IPS-NIHi7 (cell line): ENCODE data around the gene FAH.

Experiments
- DNase-seq: peaks from one replicate; pipeline ENCODE4 v3.0.0; 2012; ENCODE audit warnings: mixed read lengths; ENCODE audit errors: extremely low spot score

FAH gene

GRCh38 chr15:80199366-80199765 is 46.6 kb downstream of the FAH start:
- DNase-seq = peak; percentile 46

GRCh38 chr15:80199869-80200268 is 47.1 kb downstream of the FAH start:
- DNase-seq = no peak

GRCh38 chr15:80201256-80202015 is 48.6 kb downstream of the FAH start:
- DNase-seq = no peak

DNA sequence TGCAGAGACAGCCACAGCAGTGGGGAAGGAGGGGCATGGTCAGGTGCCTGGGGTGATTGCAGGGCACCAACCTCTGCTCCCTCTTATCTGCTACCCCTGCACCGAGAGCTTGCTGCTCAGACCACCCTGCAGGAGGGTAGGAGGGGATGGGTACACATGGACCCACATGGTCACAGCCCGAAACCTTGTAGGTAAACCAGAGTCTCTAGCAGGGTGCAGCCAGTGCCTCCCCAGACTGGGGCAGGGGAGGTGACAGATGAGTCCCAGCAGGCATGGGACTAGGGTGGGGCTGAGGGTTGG is 49.2 kb downstream of the FAH start:
- no peak for DNase-seq

- no peak for DNase-seq
Measured at GRCh38 chr15:80202641-80203360, 50.0 kb downstream of the FAH start.

DNA sequence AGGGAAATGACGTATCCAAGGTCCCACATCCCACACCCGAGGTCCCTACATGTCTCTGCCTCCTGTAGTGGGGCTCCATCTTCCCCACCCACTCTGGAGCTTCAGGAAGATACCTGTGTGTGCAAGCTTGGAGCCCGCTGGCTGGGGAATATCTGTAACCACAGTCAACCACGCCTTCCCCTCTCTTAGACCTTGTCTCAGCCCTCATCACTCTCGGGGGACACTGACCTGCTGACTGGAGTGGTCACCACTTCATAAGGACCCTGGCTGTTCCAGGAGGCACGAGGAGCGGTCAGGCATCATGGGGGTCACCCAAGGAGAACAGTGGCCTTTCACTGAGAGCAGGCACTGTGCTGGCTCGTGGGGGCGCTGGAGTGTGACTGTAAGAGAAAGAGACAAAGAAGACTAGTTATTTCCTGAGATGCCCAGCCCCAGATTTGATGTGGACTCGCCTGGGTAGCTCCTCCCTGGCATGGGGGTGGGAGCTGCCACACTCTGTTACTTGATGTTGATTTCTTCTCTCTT is 50.6 kb downstream of the FAH start:
- peak; percentile 31 for DNase-seq

- no peak for DNase-seq
Measured at GRCh38 chr15:80204231-80204630, 51.4 kb downstream of the FAH start.

DNA sequence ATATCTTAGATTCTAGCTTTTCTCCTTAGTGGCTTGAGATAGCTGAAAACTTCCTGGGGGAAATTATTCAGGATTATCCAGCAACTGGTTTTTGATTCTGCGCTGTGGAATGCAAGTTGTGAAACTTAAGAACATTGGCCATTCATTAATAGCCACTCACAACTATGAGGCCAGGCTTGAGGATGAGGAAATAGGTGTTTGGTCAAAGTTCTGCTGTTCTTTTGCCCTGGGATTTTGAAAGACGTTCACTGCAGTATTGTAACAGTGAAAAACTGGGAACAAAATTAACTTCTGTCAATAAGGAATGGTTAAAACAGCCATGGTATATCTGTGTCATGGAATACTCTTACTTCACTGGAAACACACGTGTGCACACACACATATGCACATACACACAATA is 55.1 kb downstream of the FAH start:
- no peak for DNase-seq

GRCh38 chr15:80208758-80209734 is 56.2 kb downstream of the FAH start:
- no peak for DNase-seq

GRCh38 chr15:80210611-80211573 is 58.1 kb downstream of the FAH start:
- DNase-seq = no peak

DNA sequence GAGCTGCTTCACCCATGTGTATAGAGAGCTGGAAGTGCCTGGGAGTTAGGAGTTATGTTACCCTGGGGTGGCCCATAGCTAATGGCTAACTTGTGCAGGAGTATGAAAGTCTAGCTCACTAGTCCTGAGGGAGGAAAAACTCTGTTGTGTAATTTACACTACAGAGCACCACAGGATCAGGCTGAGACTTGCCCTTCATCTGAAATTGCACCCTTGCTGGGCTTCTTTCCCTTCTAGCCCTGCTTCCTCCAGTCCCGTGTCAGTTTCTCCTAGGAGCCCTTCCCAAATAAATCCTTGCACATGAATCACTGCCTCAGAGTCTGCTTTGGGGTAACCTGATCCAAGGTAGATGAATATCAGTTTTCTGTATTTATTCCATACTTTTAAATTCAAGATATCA is 59.2 kb downstream of the FAH start:
- DNase-seq = no peak

DNA sequence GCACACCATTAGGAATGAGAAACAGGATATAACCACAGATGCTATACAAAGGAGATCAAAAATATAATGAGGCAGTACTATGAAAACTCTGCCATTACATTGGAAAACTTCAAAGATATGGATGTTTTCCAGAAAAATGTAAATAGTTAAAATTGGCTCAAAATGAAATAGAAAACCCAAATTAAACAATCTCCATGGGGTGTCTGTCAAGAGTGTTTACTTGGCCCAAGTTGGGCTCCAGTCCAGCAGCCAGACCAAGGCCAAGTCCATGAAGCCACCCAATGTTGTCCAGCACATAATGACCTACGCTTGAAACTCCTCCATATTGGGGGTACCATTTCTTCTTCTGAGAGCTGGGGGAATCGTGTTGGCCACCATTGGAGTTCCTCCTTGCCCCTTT is 62.1 kb downstream of the FAH start:
- no peak for DNase-seq

DNA sequence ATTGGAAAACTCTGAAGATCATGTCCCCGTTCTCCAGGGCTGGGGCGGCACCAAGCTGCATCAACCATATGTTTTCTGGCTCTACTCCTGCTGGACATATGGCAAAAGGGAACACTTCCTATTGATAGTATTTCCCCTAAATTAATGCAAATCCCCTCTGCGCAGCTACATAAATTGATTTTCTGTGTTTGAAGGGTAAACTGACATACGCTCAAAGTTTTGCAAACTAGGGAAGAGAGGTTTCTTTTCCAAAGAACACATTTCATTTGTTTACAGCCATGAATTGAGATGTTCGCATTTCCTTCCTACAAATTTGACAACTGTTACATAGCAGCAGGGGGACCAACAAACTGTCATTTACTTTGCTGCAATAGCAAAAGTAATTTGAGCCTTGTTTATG is 63.3 kb downstream of the FAH start:
- DNase-seq = no peak

- DNase-seq = no peak
Measured at GRCh38 chr15:80216911-80217310, 64.1 kb downstream of the FAH start.

DNA sequence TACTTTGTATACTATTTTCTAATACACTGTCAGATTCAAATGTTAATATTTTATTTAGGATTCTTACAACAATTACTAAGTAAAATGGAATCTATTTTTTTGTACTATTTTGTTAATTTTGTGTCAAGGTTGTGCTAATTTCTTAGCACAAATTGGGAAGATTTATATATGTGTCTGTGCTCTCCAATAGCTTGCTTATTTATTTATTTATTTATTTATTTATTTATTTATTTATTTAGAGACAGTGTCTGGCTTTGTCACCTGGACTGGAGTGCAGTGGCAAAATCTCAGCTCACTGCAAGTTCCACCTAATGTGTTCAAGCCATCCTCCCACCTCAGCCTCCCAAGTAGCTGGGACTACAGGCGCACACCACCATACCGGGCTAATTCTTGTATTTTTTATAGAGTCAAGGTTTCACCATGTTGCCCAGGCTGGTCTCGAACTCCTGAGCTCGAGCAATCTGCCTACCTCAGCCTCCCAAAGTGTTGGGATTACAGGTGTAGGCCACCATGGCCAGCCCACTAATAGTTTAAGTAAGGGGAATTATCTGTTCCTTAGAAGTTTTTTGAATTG is 64.6 kb downstream of the FAH start:
- DNase-seq = no peak

- no peak for DNase-seq
Measured at GRCh38 chr15:80219955-80220354, 67.2 kb downstream of the FAH start.

GRCh38 chr15:80228959-80229610 is 76.3 kb downstream of the FAH start:
- no peak for DNase-seq

- no peak for DNase-seq
Measured at GRCh38 chr15:80231371-80231770, 78.6 kb downstream of the FAH start.

- DNase-seq = no peak
Measured at GRCh38 chr15:80233581-80233980, 80.8 kb downstream of the FAH start.

DNA sequence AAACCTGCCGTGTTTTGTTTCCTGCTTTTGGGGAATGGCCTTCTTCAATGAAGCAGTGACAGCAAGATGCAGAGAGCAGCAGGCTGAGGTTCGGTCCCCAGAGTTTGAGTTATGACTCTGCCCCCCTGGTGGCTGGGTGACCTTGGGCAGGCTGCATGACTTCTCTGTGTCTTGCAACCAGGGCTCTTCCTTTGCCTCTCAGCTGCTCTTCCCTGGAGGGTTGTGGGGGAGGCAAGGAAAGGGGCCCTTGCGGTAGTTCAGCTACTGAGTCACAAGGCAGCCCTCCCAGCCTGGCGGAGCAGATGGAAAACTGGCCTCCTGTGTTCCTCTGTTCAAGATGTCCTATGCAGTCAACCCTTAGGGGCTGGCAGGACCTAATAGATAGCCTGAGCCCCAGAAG is 82.1 kb downstream of the FAH start:
- DNase-seq = peak; percentile 73
